GF-D8 (cell line): ENCODE results near the gene PFDN1.
"Not testable (repeated sequence)": the region's sequence is repeated elsewhere in the genome, so short reads cannot be mapped to it uniquely, and the experiment has no call there.

Experiments used
- DNase-seq: peaks from one replicate; lab custom pipeline; 2025; lab: John Stamatoyannopoulos, UW

The PFDN1 gene, protein sequence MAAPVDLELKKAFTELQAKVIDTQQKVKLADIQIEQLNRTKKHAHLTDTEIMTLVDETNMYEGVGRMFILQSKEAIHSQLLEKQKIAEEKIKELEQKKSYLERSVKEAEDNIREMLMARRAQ

DNA sequence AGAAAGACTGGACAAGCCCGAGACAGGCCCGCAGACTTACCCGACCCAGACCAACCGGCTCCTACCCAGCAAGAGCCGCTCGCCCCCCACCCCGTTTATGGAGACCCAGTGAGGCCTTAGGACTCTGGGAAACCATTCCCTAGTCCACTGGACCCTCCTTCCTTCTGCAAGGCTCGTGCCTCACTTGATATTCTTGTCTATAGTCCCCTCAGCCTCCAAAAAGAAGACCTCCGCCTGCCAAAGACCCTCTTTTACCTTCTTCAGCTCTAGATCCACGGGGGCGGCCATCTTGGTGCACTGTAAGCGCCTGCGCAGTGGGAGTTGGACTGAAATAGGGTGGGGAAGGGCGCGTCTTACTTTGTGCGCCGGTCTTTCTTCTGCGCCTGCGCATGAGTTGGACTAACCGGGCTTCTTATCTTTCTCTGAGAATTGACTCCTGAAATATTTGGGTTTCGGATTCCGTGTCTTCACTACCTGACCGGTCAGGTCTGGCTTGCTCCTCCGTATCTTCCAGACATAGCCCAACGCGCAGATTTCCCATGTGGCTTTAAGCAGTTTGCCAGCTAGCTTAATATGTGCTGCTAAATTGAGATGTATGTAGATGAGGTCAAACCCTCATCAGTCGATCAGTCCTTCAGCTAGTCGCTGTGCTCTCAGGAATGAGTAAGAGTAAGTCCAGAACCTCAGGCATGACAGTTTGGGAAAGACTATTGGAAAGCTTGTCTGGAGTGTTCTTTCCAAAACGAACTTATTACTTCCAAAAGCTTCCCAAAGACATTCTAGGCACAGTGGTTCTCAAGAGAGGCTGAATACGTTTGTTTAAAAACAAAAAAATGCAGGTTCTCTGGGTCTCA, at the start of gene PFDN1:
TSS of gene PFDN1 (minus strand) at position 316 of the 854 bp plus-strand sequence. CDS start at position 288, 28 bp downstream.
- DNase-seq = peak; percentile 65

DNA sequence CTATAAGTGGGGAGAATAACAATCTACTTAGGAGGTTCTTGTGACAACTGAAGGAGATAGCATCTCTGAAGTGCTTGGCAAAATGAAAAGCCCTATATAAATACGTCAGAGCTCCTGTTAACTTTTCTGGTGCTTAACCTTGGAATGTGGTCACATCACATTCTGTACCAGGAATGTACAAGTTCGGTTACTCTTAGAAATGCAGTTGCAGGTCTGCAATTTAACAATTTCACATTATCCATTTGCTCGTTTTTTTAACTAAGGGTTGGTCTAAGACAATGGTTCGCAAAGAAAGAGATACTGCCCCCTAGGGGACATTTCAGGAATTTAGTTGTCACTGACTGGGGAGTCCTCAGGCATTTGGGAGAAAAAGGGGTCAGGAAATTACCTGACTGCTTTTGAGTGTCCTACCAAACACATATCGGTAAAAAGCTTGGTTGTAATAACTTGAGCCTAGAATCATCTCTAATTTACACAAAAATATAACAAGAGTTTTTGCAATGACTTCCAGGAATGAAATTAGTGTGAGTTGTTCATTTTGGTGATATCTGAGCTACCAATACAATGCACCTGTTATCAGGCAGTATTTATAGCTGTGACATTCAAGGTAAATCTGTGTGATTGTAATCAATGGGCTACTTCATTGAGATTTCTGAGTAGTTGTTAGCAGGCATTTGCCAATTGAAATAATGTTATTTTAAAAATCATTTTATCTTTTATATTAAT, 48.9 kb upstream of the PFDN1 start:
- no peak for DNase-seq

DNA sequence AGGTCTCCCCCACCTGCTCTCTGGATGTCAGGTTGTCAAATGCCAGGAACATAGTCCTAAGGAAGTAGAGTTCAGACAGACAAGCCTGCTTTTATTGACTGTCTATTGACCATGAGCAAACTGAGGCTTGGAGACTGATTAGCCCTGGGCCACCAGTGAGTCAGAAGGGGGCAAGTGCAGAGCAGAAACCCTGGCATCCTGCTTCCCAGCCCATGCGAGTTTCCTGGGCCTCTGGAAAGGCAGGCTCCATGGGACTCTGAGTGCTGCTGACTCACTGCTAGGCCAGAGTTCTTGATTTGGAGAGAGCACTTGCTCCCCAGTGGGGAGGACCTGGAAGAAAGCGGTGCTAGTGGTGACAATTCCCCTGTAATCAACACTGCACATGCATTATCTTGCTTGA, 46.3 kb upstream of the PFDN1 start:
- no peak for DNase-seq

DNA sequence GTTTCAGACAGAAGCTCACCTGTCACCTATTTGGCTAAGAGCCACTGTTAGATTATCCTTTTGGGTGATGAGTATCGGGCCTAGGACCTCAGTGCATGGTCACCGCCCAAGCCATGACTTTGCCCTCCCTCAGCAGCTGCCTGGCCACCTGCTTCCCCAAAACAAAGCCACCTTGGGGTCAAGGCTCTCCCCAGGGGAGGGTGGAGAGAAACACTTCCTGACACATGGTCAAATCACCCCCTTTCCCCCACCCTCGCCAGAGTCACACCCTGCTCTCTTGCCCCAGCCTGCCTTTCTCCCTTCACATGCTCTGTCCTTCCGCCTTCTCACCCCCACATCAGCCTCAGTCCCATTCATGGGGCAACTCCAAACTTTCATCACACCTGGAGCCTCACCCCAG, 45.2 kb upstream of the PFDN1 start:
- DNase-seq = no peak

DNA sequence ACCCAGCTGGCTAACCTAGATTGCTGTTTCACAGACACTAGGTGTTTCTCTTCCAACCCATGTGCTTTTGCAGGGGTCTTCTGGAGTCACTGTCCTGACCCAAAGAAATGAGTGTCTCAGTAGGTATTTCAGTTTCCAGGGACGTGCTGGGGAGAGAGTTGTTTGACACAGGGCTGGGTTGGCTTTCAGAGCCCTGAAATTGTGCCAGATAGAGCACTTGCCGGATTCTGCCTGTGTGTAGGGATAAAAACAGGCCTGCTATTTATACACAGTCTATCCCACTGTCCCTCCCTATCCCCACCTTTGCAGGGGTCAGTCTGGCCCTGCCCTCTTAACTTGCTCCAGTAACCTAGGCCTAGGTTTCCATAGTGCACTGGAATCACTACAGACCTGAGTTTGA, 44.5 kb upstream of the PFDN1 start:
- DNase-seq = no peak

DNA sequence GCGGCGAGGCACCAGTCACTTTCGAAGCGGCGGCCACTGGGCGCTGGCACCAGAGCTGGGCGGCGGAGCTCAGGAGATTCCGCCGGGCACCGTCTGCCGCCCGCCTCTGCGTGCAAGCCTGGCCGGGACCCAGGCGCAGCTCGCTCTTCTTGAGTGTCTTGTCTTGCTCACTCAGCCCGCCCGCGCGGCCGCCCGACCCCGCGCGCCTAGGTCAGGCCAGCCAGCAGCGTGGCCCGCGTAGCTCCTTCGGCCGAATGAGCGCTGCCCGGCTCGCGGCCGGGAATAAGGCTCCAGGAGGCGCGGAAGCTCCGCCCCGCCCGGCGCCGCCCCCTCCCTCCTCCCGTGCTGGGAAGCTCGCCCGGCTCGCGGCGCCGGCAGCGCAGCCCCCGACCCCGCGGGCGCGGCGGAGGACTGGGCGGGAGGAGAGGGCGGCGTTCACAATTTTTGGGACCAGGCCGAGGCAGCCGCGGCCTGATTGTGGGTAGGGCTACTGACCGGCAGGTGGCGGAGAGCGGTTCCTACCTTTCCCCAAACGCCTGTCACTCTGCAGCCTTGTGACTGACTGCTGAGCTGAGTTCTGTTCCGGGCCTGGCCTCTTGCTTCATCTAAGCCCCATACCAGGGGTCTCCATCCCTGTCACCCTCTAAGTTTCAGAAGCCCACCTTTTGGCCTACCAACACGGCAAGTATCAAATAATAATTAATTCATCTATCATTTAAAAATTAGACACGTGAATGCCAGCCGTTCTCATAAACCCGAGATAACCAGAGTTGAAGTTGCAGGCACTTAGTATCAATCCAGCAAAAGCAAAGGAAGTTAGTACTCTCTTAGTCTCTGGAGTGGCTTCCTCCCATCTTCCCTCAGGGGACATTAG, 43.7 kb upstream of the PFDN1 start, which contains the start of gene HBEGF:
TSS of gene HBEGF (minus strand) at position 256 of the 874 bp plus-strand sequence. CDS start 275 bp downstream, outside the sequence.
- DNase-seq = no peak

DNA sequence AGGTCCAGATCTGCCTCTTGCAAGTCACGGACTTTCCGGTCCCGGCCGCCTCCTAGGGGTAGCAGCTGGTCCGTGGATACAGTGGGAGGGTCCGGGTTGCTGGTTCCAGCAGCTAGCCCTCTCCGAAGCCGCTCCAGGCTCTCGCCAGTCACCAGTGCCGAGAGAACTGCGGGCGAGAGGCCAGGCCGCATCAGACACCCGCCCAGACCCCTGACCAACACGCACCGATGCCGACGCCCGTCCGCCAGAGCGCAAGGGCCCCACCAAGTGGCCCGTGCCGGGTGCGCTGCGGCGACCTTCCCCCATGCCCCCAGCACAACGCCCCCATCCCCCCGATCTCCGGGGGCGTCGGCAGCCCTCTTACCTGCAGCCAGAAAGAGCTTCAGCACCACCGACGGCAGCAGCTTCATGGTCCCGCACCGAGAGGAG, 43.0 kb upstream of the PFDN1 start:
- no peak for DNase-seq

DNA sequence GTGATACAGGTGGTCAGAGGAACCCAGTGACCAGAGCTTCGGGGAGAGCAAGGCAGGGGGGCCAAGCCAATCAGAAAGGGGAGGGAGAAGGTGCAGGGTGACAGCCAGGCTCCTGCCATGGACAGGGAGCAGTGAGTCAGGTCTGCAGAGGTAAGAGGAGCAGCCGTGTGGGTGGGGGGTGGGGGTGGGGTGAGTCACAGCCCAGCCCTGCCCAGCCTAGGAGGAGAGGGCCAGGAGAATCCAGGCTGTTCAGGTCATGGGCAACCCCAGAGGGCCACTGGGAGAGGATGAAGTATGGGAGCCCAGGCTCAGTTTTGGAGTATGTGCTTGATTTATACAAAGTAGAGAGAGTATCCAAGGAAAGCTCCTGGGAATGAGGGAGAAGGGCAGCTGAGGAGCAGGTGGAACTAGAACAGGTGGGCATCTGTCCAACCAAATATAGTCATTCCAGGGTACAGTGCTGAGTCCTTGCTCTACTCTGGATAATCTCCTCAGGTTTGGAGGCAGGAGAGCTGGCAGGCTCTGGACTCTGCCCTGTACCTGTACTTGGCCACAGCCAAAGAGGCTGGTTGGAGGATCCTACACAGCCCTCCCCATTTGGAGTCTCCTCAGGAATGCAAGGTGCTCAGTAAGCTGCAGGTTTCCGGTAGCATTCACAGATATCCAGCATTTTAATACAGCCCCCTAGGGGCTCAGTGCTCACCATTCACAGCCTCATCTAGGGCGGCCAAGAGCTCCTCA, 42.0 kb upstream of the PFDN1 start:
- DNase-seq = no peak

DNA sequence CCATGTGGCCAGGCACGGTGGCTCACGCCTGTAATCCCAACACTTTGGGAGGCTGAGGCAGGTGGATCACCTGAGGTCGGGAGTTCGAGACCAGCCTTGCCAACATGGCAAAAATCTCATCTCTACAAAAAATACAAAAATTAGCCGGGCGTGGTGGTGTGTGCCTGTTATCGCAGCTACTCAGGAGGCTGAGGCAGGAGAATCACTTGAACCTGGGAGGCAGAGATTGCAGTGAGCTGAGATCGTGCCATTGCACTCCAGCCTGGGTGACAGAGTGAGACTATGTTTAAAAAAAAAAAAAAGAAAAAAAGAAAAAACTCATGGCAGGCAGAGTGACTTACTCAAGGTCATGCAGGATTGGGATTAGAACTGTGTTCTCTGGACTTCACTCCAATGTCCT, 40.9 kb upstream of the PFDN1 start:
- not testable (repeated sequence) for DNase-seq

DNA sequence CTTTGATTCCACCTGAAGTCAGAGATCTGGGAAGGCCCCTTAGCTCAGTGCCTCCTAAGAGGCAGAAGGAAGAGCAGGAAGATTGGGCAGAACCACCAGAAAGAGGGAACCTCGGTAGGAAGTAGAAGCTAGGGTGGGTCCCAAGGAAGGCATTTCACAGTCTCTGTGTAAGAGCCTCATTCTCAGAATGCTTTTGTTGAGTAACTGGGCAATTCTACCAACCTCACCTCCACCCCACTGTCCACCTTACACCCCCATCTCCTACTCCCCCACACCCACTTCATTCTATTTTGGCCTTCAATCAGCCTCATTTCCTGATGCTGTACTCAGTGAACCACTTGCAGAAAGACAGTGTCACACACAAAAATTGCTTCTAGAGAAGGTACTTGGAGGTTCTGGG, 40.0 kb upstream of the PFDN1 start:
- DNase-seq = peak; percentile 15

DNA sequence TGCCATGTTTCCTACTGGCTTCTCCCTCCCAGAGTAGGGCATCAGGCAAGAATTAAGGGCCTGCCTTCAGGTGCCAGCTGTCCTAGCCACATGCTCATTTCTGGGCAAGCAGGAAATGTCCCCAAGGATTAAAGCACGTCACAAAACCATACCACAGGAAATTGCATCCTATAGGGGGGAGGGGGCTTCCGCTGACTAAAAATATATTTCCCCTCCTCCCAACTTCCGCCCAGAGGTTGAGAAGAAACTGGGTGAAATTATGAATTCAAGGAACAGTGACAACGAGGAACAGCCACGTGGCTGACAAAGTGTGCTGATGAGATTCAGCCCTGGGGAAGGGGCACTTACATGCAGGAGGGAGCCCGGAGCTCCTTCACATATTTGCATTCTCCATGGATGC, 39.4 kb upstream of the PFDN1 start:
- peak; percentile 79 for DNase-seq

DNA sequence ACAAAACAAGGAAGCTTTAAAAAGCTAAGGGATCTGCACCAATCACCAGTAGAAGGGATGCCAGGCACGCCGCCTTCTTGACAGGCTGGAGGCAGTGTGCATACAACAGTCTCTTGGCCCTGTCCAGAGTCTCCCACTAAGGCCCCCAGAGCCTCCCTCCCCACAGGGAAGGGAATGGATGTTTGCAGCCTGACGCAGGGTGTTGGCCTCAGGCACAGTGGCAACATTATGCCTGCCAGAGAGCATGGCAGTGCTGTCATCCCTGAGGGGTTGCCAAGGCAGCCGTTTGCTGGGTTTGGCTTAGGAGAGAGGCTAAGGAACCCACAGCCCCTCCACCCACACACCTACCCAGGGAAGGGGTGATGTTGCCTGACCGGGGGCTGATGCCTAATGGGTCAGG, 38.7 kb upstream of the PFDN1 start:
- no peak for DNase-seq

DNA sequence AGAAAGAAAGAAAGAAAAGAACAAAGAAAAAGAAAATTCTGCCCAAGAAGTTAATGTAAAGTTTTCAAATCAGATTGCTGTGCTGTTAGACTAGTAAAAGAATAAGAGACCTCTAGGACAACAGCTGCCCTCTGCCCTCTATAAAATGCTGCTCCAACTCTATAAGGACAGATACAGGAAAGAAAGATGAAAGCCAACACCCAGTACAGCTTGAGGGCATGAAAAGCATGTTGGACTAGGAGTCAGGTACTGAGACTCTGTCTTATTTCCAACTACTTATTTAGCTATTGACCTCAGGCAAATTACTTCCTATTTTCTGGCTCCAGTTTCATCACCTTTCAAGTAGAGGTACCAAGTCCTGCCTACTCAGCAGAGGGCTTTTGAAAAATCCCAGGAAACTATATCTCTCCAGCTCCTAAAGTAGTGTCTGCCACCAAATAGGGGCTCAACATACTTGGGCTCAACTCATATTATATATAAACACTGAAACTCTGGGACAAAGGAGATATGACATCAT, 37.8 kb upstream of the PFDN1 start:
- no peak for DNase-seq

DNA sequence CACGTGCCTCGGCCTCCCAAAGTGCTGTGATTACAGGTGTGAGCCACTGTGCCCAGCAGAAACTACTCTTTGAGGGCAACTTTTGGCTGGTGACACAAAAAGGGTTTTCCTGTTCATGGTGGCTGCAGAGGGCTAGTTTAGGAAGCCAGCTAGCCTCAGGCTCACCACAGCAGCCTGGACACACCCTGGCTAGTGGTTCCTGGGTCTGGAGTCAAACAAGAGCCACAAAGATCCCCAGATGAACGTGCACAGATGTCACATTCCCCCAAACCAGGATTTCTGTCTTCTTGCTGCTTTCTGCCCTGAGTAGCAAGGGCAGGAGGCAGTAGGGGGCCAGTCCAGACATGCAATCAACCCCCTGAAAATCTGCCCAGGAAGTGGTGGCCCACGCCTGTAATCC, 36.7 kb upstream of the PFDN1 start:
- no peak for DNase-seq

DNA sequence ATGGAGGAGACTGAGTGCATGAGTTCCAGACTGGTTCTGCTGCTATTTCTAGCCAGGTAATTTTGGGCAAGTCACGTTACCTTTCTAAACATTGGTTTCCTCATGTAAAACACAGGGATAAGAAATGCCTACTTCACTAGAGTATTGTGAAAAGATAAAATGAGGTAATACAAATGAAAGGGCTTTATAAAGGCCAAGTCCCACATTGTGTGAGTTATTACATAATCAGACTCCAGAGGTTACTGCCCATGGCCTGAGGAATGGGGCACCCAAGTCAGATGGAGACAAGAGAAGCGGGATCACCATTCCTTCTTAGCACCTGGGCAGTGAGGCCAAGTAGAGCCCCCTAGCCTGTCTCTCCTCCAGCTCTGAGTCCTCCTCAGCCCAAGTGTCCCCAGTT, 36.0 kb upstream of the PFDN1 start:
- no peak for DNase-seq

DNA sequence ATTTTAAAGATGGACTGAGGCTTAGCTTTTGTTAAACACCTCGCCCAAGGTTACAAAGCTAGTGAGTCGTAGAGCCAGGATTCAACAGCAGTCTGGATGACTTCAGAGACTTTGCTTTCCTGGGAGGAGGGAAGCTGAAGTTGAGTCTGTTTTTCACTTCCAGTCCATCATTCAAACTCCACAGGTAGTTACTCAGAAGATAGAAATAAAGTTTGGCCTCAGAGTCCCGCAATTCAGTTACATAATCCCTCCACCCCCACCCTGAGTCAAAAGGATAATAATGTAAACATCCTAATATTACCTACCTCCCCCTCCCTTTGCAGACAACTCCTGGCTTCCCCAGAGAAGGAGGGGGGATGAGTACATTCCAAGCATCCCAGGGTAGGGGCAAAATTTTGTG, 35.4 kb upstream of the PFDN1 start:
- DNase-seq = no peak

DNA sequence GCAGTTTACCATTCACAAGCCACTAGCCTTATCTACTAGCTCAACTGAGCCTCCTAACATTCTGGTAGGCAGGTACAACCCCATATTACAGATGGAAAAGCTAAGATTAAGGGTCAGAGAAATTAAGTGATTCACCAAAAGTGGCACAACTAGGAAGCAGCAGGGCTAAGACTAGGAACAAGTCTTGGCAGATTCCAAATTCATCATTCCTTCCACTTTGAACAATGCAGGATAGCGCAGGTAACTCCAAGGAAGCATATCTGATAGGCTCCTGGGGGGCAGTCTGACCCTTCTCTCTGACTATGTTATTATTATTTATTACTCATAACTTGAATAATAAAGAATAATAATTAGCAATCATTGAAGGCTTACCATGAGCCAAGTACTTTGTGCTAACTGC, 35.0 kb upstream of the PFDN1 start:
- DNase-seq = no peak

DNA sequence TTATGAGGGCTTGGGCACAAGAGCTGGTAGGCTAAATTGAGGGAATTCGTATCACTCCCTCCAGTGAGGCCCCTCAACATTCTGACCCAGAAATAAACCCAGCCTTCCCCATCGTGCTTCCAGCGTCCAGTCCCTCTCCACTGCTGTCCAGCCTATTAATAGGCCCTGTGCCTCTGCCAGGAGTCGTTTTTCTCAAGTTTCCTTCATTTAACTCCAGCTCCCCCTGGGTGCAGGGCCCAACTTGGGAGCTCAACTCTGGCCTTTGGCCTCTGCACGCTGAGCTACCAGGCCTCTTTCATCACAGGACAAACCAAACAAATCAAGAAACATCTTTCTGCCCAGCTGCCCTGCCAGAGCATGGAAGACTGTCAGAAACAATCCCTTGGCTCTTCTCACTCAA, 33.5 kb upstream of the PFDN1 start:
- DNase-seq = no peak

DNA sequence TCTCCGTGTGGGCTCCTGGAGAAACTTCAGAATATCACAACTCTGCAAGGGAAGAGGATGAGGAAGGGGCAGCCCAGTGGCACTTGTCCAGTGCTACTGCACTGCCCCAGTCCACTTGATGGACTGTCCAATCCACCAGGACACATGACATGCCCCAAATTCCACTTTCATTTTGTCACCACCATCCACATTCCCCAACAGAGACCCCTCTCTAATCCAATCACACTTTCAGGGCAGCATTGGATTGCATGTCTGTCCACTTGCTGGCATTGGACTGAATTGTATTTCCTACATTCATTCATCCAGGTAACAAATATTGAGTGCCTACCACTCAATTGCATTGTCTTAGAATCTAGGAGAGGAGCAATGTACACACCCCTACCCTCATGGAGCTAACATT, 28.7 kb upstream of the PFDN1 start:
- no peak for DNase-seq

DNA sequence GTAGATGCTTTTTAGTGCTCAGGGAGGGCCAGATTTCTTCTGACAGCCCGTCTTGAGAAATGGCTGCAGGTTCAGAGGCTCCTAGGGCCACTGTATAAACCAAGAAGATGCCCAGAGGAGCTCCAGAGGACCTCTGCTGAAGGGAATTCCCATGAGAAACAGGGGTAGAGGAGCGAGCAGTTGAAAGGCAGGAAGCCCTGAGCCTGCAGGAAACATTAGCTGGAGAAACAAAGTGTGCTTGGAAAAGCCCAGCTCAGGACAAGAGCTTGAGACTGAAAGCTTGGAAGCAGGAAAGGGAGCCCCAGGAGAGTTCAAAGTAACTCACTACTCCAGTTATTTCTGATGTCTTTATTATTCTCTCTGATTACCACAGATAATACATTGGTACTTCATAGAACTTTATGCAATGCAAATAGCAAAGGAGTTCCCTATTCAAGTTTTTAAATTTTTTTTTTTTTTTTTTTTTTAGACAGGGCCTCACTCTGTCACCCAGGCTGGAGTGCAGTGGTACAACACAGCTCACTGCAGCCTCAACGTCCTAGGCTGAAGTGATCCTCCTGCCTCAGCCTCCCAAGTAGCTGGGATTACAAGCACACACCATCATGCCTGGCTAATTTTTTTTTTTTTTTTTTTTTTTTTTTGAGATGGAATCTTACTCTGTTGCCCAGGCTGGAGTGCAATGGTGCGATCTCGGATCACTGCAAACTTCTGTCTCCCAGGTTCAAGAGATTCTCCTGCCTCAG, 27.0 kb upstream of the PFDN1 start:
- DNase-seq = no peak
